SH-SY5Y (cell line): ENCODE measurements around the gene NPPC.

Source experiments
- GATA2 ChIP-seq: IDR thresholded peaks from 2 replicates; pipeline ENCODE4 v1.6.1; 2011; ENCODE audit warnings: mild to moderate bottlenecking, low read depth, low read length
- GATA3 ChIP-seq: IDR thresholded peaks from 2 replicates; pipeline ENCODE4 v1.6.1; 2011; ENCODE audit warnings: low read depth, mild to moderate bottlenecking, low read length, moderate library complexity

DNA sequence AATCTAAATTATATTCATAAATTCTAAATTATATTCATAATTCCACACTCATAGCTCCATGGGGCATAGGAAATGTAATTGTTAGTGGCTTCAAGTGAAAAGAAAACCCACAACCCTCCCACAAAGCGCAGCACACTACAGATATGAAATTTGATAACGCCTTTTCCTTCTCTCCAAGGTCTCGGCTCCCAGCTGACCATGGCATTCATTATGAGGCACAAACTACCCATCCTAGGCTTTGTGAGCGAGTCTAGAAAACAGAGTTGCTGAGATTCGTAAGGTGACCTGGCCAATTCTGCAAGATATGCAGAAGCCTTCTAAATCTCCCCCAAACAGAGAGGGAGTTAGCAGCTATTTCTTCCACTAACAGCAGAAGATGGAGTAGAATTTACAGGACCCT lies 5.4 kb downstream of the NPPC start:
- no peak for TF ChIP-seq GATA2
- TF ChIP-seq GATA3, result no peak
